Measurements from ENCODE around the gene CDKL2. TPM values are rescaled to one million over a fixed set of nuclear protein-coding genes. Genes with fewer than 3 reads are reported as not detected.
"Not testable (repeated sequence)": the region's sequence is repeated elsewhere in the genome, so short reads cannot be mapped to it uniquely, and the experiment has no call there.

Gene CDKL2
- total and polyA plus RNA-seq, 3 donors from 2014 or later: 11.3 to 41.0 (median 11.9) TPM

- TF ChIP-seq CTCF (IDR thresholded peaks at IDR 0.05) (no peak), POLR2A (IDR thresholded peaks at IDR 0.05) (no peak)
- DNase-seq: no peak
- 96 to 100% methylated on average over 1 to 5 of the region's 5 CpGs for WGBS, 2 donors
- H3K4me3 ChIP-seq: no peak overlapping the region
- intact Hi-C loops (cut with DNase I; ENCODE audit: low total_unique reads): no loop called here
- H3K9me3 ChIP-seq: no peaks in the 10 kb centered on the region
- H3K27ac ChIP-seq: no peak overlapping the region
- no peaks in the 10 kb centered on the region for H3K27me3 ChIP-seq
- H3K36me3 ChIP-seq (ENCODE audit: low read depth, missing control alignments): no peaks in the 10 kb centered on the region
- no peaks in the 10 kb centered on the region for H3K4me1 ChIP-seq
Observed at GRCh38 chr4:75545526-75545925, 84.8 kb downstream of the CDKL2 start.

GRCh38 chr4:75544870-75545269 lies 85.5 kb downstream of the CDKL2 start:
- Histone ChIP-seq H3K27ac (no peak overlapping the region), H3K27me3 (no peaks in the 10 kb centered on the region), H3K36me3 (ENCODE audit: low read depth, missing control alignments) (no peaks in the 10 kb centered on the region), H3K4me1 (no peaks in the 10 kb centered on the region), H3K4me3 (no peak overlapping the region), H3K9me3 (no peaks in the 10 kb centered on the region)
- WGBS, 2 donors: 94 to 97% methylated on average over 3 of the region's 3 CpGs
- no peak for TF ChIP-seq CTCF (IDR thresholded peaks at IDR 0.05)
- no peak for TF ChIP-seq POLR2A (IDR thresholded peaks at IDR 0.05)
- no peak for DNase-seq
- intact Hi-C loops (cut with DNase I; ENCODE audit: low total_unique reads): no loop called here

GRCh38 chr4:75544220-75544619 lies 86.1 kb downstream of the CDKL2 start:
- H3K27me3 ChIP-seq; H3K27ac ChIP-seq; DNase-seq; H3K4me3 ChIP-seq; intact Hi-C loops (cut with DNase I; ENCODE audit: low total_unique reads); H3K4me1 ChIP-seq; H3K36me3 ChIP-seq (ENCODE audit: low read depth, missing control alignments); H3K9me3 ChIP-seq: not testable (repeated sequence)
- WGBS, 2 donors: 89 to 95% methylated on average over 8 of the region's 8 CpGs

GRCh38 chr4:75542824-75543223 lies 87.5 kb downstream of the CDKL2 start:
- no peaks in the 10 kb centered on the region for H3K36me3 ChIP-seq (ENCODE audit: low read depth, missing control alignments)
- H3K27me3 ChIP-seq: no peaks in the 10 kb centered on the region
- H3K27ac ChIP-seq: no peak overlapping the region
- no peak for DNase-seq
- TF ChIP-seq POLR2A (IDR thresholded peaks at IDR 0.05) (no peak), CTCF (IDR thresholded peaks at IDR 0.05) (no peak)
- H3K4me1 ChIP-seq: no peaks in the 10 kb centered on the region
- H3K9me3 ChIP-seq: no peaks in the 10 kb centered on the region
- no peak overlapping the region for H3K4me3 ChIP-seq
- intact Hi-C loops (cut with DNase I; ENCODE audit: low total_unique reads): no loop called here

GRCh38 chr4:75537308-75537707 lies 93.0 kb downstream of the CDKL2 start:
- intact Hi-C loops (cut with DNase I; ENCODE audit: low total_unique reads); DNase-seq; H3K27me3 ChIP-seq; H3K4me3 ChIP-seq; H3K36me3 ChIP-seq (ENCODE audit: low read depth, missing control alignments); H3K4me1 ChIP-seq; H3K9me3 ChIP-seq; H3K27ac ChIP-seq: not testable (repeated sequence)
- WGBS, 2 donors: 75 to 88% methylated on average over 6 of the region's 6 CpGs

GRCh38 chr4:75533926-75534325 lies 96.4 kb downstream of the CDKL2 start:
- H3K27ac ChIP-seq; H3K36me3 ChIP-seq (ENCODE audit: low read depth, missing control alignments); H3K27me3 ChIP-seq; H3K4me1 ChIP-seq; DNase-seq; H3K9me3 ChIP-seq; H3K4me3 ChIP-seq; intact Hi-C loops (cut with DNase I; ENCODE audit: low total_unique reads): not testable (repeated sequence)

- intact Hi-C loops (cut with DNase I; ENCODE audit: low total_unique reads); H3K27ac ChIP-seq; H3K27me3 ChIP-seq; H3K9me3 ChIP-seq; H3K4me3 ChIP-seq; H3K4me1 ChIP-seq; H3K36me3 ChIP-seq (ENCODE audit: low read depth, missing control alignments); DNase-seq: not testable (repeated sequence)
- WGBS, 2 donors: 90 to 98% methylated on average over 4 of the region's 4 CpGs
Observed at GRCh38 chr4:75533339-75533887, 96.9 kb downstream of the CDKL2 start.

GRCh38 chr4:75531536-75532143 lies 98.7 kb downstream of the CDKL2 start:
- H3K27ac ChIP-seq; H3K4me3 ChIP-seq; H3K27me3 ChIP-seq; H3K9me3 ChIP-seq; intact Hi-C loops (cut with DNase I; ENCODE audit: low total_unique reads); H3K4me1 ChIP-seq; DNase-seq; H3K36me3 ChIP-seq (ENCODE audit: low read depth, missing control alignments): not testable (repeated sequence)
- 96 to 97% methylated on average over 7 of the region's 7 CpGs for WGBS, 2 donors

Measured in testis (tissue), 3 donors.